Measurements from ENCODE around the gene CEBPG. TPM values are rescaled to one million over a fixed set of nuclear protein-coding genes. Genes with fewer than 3 reads are reported as not detected.

CEBPG gene
- total and polyA plus RNA-seq, 12 donors: 10.4 to 22.2 (median 14.3) TPM

DNA sequence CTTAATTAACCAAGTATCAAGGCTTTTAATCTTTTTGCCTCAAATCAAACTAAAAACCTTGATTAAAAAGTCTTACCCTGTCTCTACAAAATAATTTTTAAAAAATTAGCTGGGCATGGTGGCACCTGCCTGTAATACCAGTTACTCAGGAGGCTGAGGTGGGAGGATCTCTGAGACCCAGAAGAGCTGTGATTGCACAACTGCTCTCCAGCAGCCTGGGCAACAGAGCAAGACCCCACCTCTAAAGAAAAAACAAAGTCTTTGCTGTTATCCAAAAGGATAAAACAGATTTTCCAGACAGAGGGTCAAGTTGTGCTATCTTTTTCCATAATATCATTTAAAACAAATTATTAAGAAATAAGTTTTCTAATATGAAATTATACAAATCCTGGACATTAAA, 26.8 kb upstream of the CEBPG start:
- ATAC-seq (no peak), DNase-seq (no peak)
- H3K27ac ChIP-seq: no peak overlapping the region
- H3K27me3 ChIP-seq: peaks cover 0 to 61% (median 23%) of the 10 kb centered on the region in 7 donors
- TF ChIP-seq, protein P1, sequence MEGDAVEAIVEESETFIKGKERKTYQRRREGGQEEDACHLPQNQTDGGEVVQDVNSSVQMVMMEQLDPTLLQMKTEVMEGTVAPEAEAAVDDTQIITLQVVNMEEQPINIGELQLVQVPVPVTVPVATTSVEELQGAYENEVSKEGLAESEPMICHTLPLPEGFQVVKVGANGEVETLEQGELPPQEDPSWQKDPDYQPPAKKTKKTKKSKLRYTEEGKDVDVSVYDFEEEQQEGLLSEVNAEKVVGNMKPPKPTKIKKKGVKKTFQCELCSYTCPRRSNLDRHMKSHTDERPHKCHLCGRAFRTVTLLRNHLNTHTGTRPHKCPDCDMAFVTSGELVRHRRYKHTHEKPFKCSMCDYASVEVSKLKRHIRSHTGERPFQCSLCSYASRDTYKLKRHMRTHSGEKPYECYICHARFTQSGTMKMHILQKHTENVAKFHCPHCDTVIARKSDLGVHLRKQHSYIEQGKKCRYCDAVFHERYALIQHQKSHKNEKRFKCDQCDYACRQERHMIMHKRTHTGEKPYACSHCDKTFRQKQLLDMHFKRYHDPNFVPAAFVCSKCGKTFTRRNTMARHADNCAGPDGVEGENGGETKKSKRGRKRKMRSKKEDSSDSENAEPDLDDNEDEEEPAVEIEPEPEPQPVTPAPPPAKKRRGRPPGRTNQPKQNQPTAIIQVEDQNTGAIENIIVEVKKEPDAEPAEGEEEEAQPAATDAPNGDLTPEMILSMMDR (IDR thresholded peaks at IDR 0.05): no peak
- H3K36me3 ChIP-seq: no peaks in the 10 kb centered on the region
- intact Hi-C loops (cut with DNase I): no loop called here
- H3K4me1 ChIP-seq: peaks cover 0 to 11% (median 3%) of the 10 kb centered on the region in 9 donors
- H3K9me3 ChIP-seq: no peaks in the 10 kb centered on the region
- H3K4me3 ChIP-seq: no peak overlapping the region

DNA sequence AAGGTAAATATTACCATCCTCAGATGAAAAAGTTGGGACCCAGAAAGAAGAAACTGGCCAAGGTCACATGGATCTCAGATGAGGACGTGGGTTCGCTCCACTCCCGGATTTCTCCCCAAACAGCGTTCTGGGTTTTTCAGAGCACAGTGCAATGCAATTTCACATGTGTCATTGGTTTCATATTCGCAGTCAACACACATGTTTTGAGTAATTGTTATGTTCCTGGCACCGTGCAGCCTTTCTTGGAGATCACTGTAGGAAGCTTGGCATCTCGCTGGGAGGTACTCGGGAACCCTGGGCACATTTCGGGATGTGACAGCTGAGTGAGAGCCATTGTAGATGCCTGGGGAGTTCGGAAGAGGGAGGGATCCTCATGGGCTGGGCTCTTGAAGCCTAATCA, 26.2 kb upstream of the CEBPG start:
- intact Hi-C loops (cut with DNase I): no loop called here
- H3K27me3 ChIP-seq: peaks cover 0 to 58% (median 23%) of the 10 kb centered on the region in 7 donors

DNA sequence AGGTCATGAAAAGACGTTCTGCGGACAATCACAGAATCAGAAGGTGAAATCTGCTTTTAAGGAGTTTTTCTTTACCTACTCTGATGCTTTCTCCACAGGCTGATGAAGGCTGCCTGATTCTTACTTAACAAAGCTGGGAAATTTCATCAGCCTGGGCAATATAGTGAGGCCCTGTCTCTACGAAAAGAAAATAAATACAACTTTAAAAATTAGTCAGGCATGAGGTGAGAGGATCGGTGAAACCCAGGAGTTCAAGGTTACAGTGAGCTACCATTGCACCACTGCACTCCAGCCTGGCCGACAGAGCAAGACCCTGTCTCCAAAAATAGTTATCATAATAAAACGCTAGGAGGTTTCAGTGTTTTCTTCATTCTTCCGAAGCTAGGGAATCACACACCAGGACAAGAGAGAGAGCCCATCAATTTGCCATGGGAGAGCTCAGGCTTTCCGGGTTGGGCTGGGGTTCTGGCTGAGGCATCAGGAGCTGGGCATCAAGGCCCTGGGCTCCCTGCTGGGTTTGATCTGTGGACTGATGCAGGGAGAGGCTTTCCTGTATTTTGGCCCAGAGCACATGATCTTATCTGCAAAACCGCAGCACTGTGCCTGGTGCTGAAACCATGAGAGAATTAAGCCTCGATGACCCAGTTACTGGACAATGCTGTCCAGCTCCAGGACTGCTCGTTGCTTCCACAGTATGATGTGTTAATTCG, 25.1 kb upstream of the CEBPG start:
- peaks cover 0 to 47% (median 23%) of the 10 kb centered on the region in 7 donors for H3K27me3 ChIP-seq
- H3K36me3 ChIP-seq: no peaks in the 10 kb centered on the region
- H3K9me3 ChIP-seq: no peaks in the 10 kb centered on the region
- H3K27ac ChIP-seq: no peak overlapping the region
- intact Hi-C loops (cut with DNase I): no loop called here
- WGBS, 2 donors: 65 to 66% methylated on average over 12 of the region's 12 CpGs
- ATAC-seq (no peak), DNase-seq (no peak)
- TF ChIP-seq, protein P1 (IDR thresholded peaks at IDR 0.05): no peak
- H3K4me1 ChIP-seq: peaks cover 0 to 11% (median 3%) of the 10 kb centered on the region in 9 donors
- H3K4me3 ChIP-seq: no peak overlapping the region

More for the DNA sequence above, 26.2 kb upstream of the CEBPG start:
- WGBS, 2 donors: 81 to 82% methylated on average over 10 of the region's 10 CpGs
- H3K4me1 ChIP-seq: peaks cover 0 to 11% (median 3%) of the 10 kb centered on the region in 9 donors
- H3K27ac ChIP-seq: no peak overlapping the region
- ATAC-seq (no peak), DNase-seq (no peak)
- no peak overlapping the region for H3K4me3 ChIP-seq
- no peaks in the 10 kb centered on the region for H3K9me3 ChIP-seq
- no peaks in the 10 kb centered on the region for H3K36me3 ChIP-seq
- TF ChIP-seq, protein P1 (IDR thresholded peaks at IDR 0.05): no peak

DNA sequence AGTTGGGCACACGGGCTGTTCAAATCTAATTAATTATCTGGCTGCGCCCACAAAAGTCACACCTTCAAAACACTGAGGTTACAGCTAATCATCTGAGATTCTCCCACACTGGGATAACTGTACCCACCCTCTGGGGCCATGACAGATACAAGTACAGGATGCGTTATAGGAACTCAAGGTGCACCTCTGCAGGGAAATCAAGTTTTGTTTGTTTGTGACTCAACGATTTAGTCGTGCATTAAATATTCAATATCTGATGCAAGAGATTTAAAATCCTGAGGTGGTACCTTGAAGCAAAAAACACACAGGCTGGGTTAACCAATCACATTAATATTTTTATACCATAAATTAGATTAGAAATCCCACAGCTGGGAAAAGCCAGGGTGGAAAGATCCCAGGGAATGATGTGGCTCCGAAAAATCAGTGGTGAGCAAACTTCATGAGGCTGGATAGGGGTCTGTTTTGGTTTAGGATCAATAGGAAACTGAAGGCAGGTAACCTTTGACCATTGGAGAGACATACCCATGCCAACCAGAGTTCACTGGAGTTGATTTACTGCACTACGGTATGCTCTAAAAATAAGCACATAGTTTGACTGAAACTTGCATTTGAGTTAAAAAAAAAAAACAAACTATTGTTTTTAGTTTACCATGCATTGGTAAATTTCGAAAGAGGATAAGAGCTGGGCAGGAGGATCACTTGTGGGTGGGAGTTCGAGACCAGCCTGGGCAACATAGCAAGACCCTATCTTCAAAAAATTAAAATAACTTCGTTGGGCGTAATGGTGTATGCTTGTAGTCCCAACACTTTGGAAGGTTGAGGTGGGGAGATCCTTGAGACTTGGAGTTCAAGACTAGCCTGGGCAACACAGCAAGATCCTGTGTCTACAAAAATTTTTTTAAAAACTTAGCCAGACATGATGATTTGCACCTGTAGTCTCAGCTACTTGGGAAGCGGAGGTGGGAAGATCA, 23.9 kb upstream of the CEBPG start:
- ATAC-seq (no peak), DNase-seq (no peak)
- H3K4me1 ChIP-seq: peaks cover 0 to 4% (median 0%) of the 10 kb centered on the region in 9 donors
- intact Hi-C loops (cut with DNase I): no loop called here
- peaks cover 0 to 45% (median 23%) of the 10 kb centered on the region in 7 donors for H3K27me3 ChIP-seq
- TF ChIP-seq, protein P1 (IDR thresholded peaks at IDR 0.05): no peak
- no peaks in the 10 kb centered on the region for H3K9me3 ChIP-seq
- WGBS, 2 donors: 85 to 86% methylated on average over 12 of the region's 12 CpGs
- no peaks in the 10 kb centered on the region for H3K36me3 ChIP-seq
- no peak overlapping the region for H3K4me3 ChIP-seq
- no peak overlapping the region for H3K27ac ChIP-seq
